Fibroblast of lung (primary cell): ENCODE results near the gene GRIN2A. TPM values are rescaled to one million over a fixed set of nuclear protein-coding genes. Genes with fewer than 3 reads are reported as not detected.

ENCODE experiments used
- DNase-seq, 2 donors: peaks; one replicate each; pipeline versions ENCODE4 v3.0.0 to v3.0.0-alpha.2; 2010; ENCODE audit warnings: low read depth in 2 of 2
- H2AFZ ChIP-seq: 2 replicates; pipeline ENCODE4 v1.5.1; 2012; ENCODE audit warnings: low read length, control low read depth, inconsistent platforms
- H3K27ac ChIP-seq: 2 replicates; pipeline ENCODE4 v1.5.1; 2011; ENCODE audit warnings: low read length, control low read depth; ENCODE audit not compliant: insufficient read depth
- H3K27me3 ChIP-seq: 2 replicates; pipeline ENCODE4 v1.5.1; 2011; ENCODE audit warnings: mild to moderate bottlenecking, low read length; ENCODE audit not compliant: control insufficient read depth, insufficient read depth
- H3K36me3 ChIP-seq: 2 replicates; pipeline ENCODE4 v1.5.1; 2011; ENCODE audit warnings: low read length; ENCODE audit not compliant: control insufficient read depth, insufficient read depth
- H3K4me1 ChIP-seq: 2 replicates; pipeline ENCODE4 v1.5.1; 2011; ENCODE audit warnings: low read length; ENCODE audit not compliant: control insufficient read depth, insufficient read depth; ENCODE audit errors: extremely low read depth
- H3K4me2 ChIP-seq: 2 replicates; pipeline ENCODE4 v1.5.1; 2011; ENCODE audit warnings: low read length, control low read depth; ENCODE audit not compliant: insufficient read depth; ENCODE audit errors: extremely low read depth
- H3K4me3 ChIP-seq, 4 experiments: fragments of 200-600 bp in 1 of 4; sonication (generic) in 1 of 4; replicated peaks in 1 of 4; 2 replicates each; pipeline ENCODE4 v1.5.1; 2011 to 2016; ENCODE audit warnings: low read length in 4 of 4, low read depth in 3 of 4, mild to moderate bottlenecking in 3 of 4, control low read depth in 2 of 4, inconsistent platforms in 1 of 4, mixed read lengths in 1 of 4; ENCODE audit not compliant: insufficient read depth in 1 of 4; ENCODE audit errors: control extremely low read depth in 1 of 4
- H3K79me2 ChIP-seq: 2 replicates; pipeline ENCODE4 v1.5.1; 2012; ENCODE audit warnings: mild to moderate bottlenecking, low read length, inconsistent platforms; ENCODE audit not compliant: control insufficient read depth, insufficient read depth
- H3K9ac ChIP-seq: 2 replicates; pipeline ENCODE4 v1.5.1; 2011; ENCODE audit warnings: mild to moderate bottlenecking, low read length, control low read depth; ENCODE audit not compliant: insufficient read depth
- H3K9me3 ChIP-seq: 2 replicates; pipeline ENCODE4 v1.5.1; 2012; ENCODE audit warnings: low read depth, low read length; ENCODE audit not compliant: control insufficient read depth, insufficient read depth
- H4K20me1 ChIP-seq: 2 replicates; pipeline ENCODE4 v1.5.1; 2011; ENCODE audit warnings: low read length; ENCODE audit not compliant: control insufficient read depth, insufficient read depth; ENCODE audit errors: extremely low read depth
- CTCF ChIP-seq, 2 donors: IDR thresholded peaks in 1 of 2; conservative IDR thresholded peaks in 1 of 2; 1 replicate in 1 of 2; 2 replicates in 1 of 2; pipeline ENCODE4 v1.5.1; 2011 to 2012; ENCODE audit warnings: low read length in 2 of 2, control low read depth in 1 of 2, inconsistent platforms in 1 of 2, low read depth in 1 of 2, mild to moderate bottlenecking in 1 of 2
- EZH2 ChIP-seq: IDR thresholded peaks from 2 replicates; pipeline ENCODE4 v1.5.1; 2012; ENCODE audit warnings: low read length, control low read depth, mild to moderate bottlenecking; ENCODE audit errors: missing control alignments
- polyA plus RNA-seq, 2 donors: library from polyadenylated mRNA; depleted of rRNA in 1 of 2; stranded (reverse) in 1 of 2; unstranded in 1 of 2; fragments of >200 nt; gene quantifications; 2 replicates each; pipeline ENCODE4 v1.2.1, GENCODE V29; 2011 to 2012; ENCODE audit warnings: missing spikeins in 1 of 2
- total RNA-seq: library from RNA; depleted of rRNA; stranded (reverse); fragments of >200 nt; gene quantifications from 2 replicates; pipeline ENCODE4 v1.2.1, GENCODE V29; 2014

The GRIN2A gene
- total and polyA plus RNA-seq, 2 donors (not counting 1 experiment from before 2014, with no cell fraction given), result 0.15 to 0.33 TPM

- Histone ChIP-seq H2AFZ (no peak overlapping the region), H3K27me3 (no peaks in the 10 kb centered on the region), H3K4me3 (no peak overlapping the region), H3K4me2 (no peak overlapping the region), H3K27ac (no peak overlapping the region), H3K9me3 (no peaks in the 10 kb centered on the region), H3K4me1 (no peaks in the 10 kb centered on the region), H4K20me1 (no peaks in the 10 kb centered on the region), H3K36me3 (no peaks in the 10 kb centered on the region), H3K79me2 (no peaks in the 10 kb centered on the region), H3K9ac (no peak overlapping the region)
- TF ChIP-seq CTCF (conservative IDR thresholded peaks at IDR 0.05 in 1 of 2, IDR thresholded peaks at IDR 0.05 in 1 of 2; ENCODE audit: low read depth in 1 of 2, low read length in 2 of 2) (no peak), EZH2 (no peak)
- DNase-seq, result no peak
Observed at GRCh38 chr16:9917691-9918090, 264.5 kb downstream of the GRIN2A start.

- TF ChIP-seq CTCF (conservative IDR thresholded peaks at IDR 0.05 in 1 of 2, IDR thresholded peaks at IDR 0.05 in 1 of 2; ENCODE audit: low read depth in 1 of 2, low read length in 2 of 2), result no peak
- TF ChIP-seq EZH2, result no peak
- Histone ChIP-seq H3K36me3 (no peaks in the 10 kb centered on the region), H4K20me1 (no peaks in the 10 kb centered on the region), H3K9me3 (no peaks in the 10 kb centered on the region), H3K4me1 (no peaks in the 10 kb centered on the region), H3K27me3 (no peaks in the 10 kb centered on the region), H2AFZ (no peak overlapping the region), H3K4me2 (no peak overlapping the region), H3K4me3 (no peak overlapping the region), H3K27ac (no peak overlapping the region), H3K79me2 (no peaks in the 10 kb centered on the region), H3K9ac (no peak overlapping the region)
- DNase-seq, result peak in 1 of 2 donors; percentile 17
Observed at GRCh38 chr16:9913604-9914326, 268.5 kb downstream of the GRIN2A start.

- Histone ChIP-seq H4K20me1 (no peaks in the 10 kb centered on the region), H3K4me1 (no peaks in the 10 kb centered on the region), H3K9ac (no peak overlapping the region), H3K9me3 (no peaks in the 10 kb centered on the region), H3K27me3 (no peaks in the 10 kb centered on the region), H3K4me2 (no peak overlapping the region), H3K79me2 (no peaks in the 10 kb centered on the region), H3K4me3 (no peak overlapping the region), H2AFZ (no peak overlapping the region), H3K36me3 (no peaks in the 10 kb centered on the region), H3K27ac (no peak overlapping the region)
- TF ChIP-seq CTCF (conservative IDR thresholded peaks at IDR 0.05 in 1 of 2, IDR thresholded peaks at IDR 0.05 in 1 of 2; ENCODE audit: low read depth in 1 of 2, low read length in 2 of 2) (no peak), EZH2 (no peak)
- DNase-seq, result no peak
Observed at GRCh38 chr16:9911989-9912388, 270.2 kb downstream of the GRIN2A start.
